ENCODE results near the gene PAQR8.
A peak's percentile ranks its signal among the peaks of the same experiment; 100 is the strongest.
"Not testable (repeated sequence)": the region's sequence is repeated elsewhere in the genome, so short reads cannot be mapped to it uniquely, and the experiment has no call there.

The PAQR8 gene

DNA sequence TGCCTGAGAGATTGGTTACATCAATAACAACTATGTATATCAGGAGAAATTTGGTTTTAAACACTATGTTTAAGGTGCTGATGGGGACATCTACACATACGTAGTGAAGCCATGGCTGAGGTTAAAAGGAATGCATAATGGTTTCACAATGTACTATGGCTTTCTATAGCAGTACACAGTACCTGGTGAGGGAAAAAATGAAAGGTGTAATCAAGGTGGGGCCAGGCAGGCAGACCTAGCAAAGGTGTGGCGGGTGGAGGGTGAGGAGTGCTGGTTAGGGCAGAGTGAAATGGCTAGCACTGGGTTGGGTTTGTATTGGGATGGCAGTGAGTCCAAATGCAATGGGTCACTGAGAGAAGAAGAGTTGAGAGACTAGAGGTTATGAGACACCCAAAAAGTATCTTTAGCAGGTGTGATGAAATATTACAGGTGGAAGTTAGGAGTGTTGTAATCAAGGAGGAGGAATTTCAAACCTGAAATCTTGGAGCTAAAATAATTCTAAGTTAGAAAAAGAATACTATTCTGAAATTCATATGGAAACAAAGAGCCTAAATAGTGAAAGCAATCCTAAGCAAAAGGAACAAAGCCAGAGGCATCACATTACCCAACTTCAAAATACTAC, 22.3 kb downstream of the PAQR8 start:
- no peak overlapping the region for H3K27ac Mint-ChIP-seq
- no peak overlapping the region for H3K4me3 Mint-ChIP-seq

DNA sequence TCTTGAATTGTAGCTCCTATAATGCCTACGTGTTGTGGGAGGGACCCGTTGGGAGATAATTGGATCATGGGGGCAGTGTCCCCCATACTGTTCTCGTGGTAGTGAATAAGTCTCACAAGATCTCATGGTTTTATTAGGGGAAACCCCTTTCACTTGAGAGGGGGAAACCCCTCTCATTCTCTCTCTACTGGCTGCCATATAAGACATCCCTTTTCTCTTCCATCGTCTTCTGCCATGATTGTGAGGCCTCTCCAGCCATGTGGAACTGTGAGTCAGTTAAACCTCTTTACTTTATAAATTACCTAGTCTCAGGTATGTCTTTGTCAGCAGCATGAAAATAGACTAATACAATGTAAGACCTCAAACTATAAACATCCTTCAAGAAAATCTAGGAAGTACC, 23.1 kb downstream of the PAQR8 start:
- DNase-seq, result no peak
- no peaks in the 10 kb centered on the region for H3K27me3 Mint-ChIP-seq (ENCODE audit: low read depth, poor library complexity)
- peaks cover 64% of the 10 kb centered on the region for H3K36me3 Mint-ChIP-seq (ENCODE audit: low read depth)
- TF ChIP-seq, protein P1, sequence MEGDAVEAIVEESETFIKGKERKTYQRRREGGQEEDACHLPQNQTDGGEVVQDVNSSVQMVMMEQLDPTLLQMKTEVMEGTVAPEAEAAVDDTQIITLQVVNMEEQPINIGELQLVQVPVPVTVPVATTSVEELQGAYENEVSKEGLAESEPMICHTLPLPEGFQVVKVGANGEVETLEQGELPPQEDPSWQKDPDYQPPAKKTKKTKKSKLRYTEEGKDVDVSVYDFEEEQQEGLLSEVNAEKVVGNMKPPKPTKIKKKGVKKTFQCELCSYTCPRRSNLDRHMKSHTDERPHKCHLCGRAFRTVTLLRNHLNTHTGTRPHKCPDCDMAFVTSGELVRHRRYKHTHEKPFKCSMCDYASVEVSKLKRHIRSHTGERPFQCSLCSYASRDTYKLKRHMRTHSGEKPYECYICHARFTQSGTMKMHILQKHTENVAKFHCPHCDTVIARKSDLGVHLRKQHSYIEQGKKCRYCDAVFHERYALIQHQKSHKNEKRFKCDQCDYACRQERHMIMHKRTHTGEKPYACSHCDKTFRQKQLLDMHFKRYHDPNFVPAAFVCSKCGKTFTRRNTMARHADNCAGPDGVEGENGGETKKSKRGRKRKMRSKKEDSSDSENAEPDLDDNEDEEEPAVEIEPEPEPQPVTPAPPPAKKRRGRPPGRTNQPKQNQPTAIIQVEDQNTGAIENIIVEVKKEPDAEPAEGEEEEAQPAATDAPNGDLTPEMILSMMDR (IDR thresholded peaks at IDR 0.05), result no peak
- H3K4me3 Mint-ChIP-seq, result no peak overlapping the region
- H3K4me1 Mint-ChIP-seq, result no peaks in the 10 kb centered on the region
- H3K27ac Mint-ChIP-seq, result no peak overlapping the region
- peaks cover 42% of the 10 kb centered on the region for H3K9me3 Mint-ChIP-seq

More for the DNA sequence above, 22.3 kb downstream of the PAQR8 start:
- Mint-ChIP-seq H3K27me3 (ENCODE audit: low read depth, poor library complexity) (no peaks in the 10 kb centered on the region), H3K4me1 (no peaks in the 10 kb centered on the region), H3K36me3 (ENCODE audit: low read depth) (peaks cover 69% of the 10 kb centered on the region), H3K9me3 (peaks cover 42% of the 10 kb centered on the region)
- no peak for DNase-seq
- TF ChIP-seq, protein P1 (IDR thresholded peaks at IDR 0.05), result no peak

DNA sequence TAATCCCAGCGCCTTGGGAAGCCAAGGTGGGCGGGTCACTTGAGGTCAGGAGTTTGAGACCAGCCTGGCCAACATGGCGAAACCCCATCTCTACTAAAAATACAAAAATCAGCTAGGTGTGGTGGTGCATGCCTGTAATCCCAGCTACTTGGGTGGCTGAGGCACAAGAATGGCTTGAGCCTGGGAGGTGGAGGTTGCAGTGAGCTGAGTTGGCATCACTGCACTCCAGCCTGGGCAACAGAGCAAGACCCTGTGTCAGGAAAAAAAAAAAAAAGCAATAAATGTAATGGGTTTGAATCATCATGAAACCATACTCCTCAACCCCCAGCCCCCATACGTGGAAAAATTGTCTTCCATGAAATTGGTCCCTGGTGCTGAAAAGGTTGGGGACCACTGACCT, 26.2 kb downstream of the PAQR8 start:
- not testable (repeated sequence) for H3K4me1 Mint-ChIP-seq; H3K27ac Mint-ChIP-seq; DNase-seq; H3K27me3 Mint-ChIP-seq (ENCODE audit: low read depth, poor library complexity); H3K4me3 Mint-ChIP-seq
- peaks cover 41% of the 10 kb centered on the region for H3K36me3 Mint-ChIP-seq (ENCODE audit: low read depth)
- H3K9me3 Mint-ChIP-seq, result peaks cover 37% of the 10 kb centered on the region

DNA sequence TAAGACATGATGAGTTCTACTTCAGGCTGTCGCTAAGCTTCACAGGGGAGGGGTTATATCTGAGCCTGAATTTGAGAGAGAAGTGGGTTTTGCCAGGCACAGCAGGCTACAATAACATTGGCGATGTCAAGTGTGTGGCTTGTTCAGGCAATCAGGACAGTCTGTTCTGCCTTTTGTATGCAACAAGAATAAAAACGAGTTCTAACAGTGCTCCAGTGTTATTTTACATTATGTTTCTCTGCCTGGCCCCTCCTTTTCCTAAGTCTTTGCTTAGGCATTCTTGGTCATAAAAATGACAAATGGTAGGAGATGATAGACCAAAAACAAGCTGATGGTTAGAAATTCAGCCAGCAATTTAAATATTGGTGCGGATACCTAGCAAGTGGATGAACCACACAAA, 26.8 kb downstream of the PAQR8 start:
- Mint-ChIP-seq H3K4me3 (no peak overlapping the region), H3K27ac (no peak overlapping the region), H3K27me3 (ENCODE audit: low read depth, poor library complexity) (no peaks in the 10 kb centered on the region)

DNA sequence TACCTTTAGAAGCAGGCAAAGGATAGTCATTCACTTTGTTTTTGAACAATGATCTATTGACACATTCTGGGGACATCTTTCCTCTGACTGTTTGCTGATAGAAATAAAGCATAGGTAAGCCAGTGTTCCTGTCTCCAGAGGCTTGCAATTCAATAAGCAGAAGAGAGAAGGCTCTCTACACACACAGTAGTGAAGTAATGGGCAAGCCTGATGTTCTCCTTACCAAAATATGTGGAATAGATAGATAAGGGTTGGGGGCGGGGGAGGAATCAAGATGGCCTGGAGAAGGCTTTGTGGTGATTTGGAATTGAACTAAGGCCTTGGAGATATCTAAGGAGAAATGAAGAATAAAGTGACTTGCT, 27.3 kb downstream of the PAQR8 start:
- peaks cover 30% of the 10 kb centered on the region for H3K9me3 Mint-ChIP-seq
- H3K27ac Mint-ChIP-seq, result no peak overlapping the region
- H3K27me3 Mint-ChIP-seq (ENCODE audit: low read depth, poor library complexity), result no peaks in the 10 kb centered on the region
- DNase-seq, result no peak
- no peaks in the 10 kb centered on the region for H3K4me1 Mint-ChIP-seq
- TF ChIP-seq, protein P1 (IDR thresholded peaks at IDR 0.05), result no peak
- H3K4me3 Mint-ChIP-seq, result no peak overlapping the region
- H3K36me3 Mint-ChIP-seq (ENCODE audit: low read depth), result peaks cover 38% of the 10 kb centered on the region

More for the DNA sequence above, 26.8 kb downstream of the PAQR8 start:
- Mint-ChIP-seq H3K36me3 (ENCODE audit: low read depth) (peaks cover 43% of the 10 kb centered on the region), H3K4me1 (no peaks in the 10 kb centered on the region), H3K9me3 (peaks cover 34% of the 10 kb centered on the region)
- no peak for DNase-seq
- TF ChIP-seq, protein P1 (IDR thresholded peaks at IDR 0.05), result no peak

DNA sequence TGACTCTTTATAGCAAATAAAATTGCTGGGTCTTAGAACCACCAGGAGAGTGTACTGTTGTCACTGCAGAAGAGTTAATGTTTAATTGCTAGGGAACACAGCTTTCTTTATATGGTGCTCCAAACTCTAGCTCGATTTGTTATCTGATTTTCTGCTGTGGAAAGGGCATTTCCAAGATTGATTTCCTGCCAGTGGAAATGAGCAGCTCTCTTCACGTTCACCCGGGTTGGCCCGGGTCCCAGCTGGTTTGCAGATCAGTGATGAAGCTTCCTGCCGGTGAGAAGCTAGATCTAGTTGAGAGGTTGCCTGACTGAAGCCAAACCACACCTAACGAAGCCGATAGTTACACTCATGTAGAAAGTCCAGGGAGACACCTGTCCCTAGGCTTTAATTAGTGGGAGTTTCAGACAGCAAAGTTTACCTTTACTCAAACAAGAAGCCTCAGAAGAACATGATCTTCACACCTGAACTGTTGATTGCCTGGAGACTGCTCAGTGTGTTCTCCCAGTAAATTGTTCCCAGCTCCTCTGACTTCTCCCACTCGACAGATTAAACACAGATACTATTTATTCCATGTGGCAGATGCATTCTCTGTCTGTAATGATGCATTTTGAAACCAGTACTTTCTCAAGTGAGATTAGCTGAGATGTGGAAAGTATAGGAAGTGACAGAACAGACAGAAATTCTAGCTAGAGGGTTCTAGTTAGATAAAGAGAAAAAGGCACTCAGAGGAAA, 27.8 kb downstream of the PAQR8 start:
- H3K27ac Mint-ChIP-seq, result peak overlapping the region; percentile 16
- H3K9me3 Mint-ChIP-seq, result peaks cover 28% of the 10 kb centered on the region
- TF ChIP-seq, protein P1 (IDR thresholded peaks at IDR 0.05), result no peak
- DNase-seq, result no peak
- H3K36me3 Mint-ChIP-seq (ENCODE audit: low read depth), result peaks cover 33% of the 10 kb centered on the region
- no peaks in the 10 kb centered on the region for H3K27me3 Mint-ChIP-seq (ENCODE audit: low read depth, poor library complexity)
- no peaks in the 10 kb centered on the region for H3K4me1 Mint-ChIP-seq
- H3K4me3 Mint-ChIP-seq, result no peak overlapping the region

All from nephron progenitor cell (in vitro differentiated cells).